ENCODE measurements around the gene TDRD3.

Gene TDRD3

DNA sequence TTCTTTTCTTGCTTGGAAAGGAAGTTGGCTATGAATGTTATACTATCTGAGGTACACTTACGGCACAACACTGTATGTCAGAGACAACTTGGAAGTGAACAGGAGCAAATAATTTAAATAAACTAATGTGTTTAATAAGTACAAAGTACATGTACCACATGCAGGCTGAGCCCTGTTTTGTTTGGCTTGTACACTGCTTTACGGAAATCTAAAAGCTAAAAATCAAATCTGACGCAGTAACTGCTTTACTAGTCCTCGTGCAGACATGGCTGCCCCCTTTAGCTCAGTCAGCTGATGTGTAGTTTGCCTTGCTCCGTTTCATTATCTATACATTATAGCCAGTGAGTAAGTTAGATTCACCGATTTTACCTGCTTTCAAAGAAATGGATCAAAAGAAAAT, 36.5 kb downstream of the TDRD3 start:
- no peak overlapping the region for H3K4me3 ChIP-seq (ENCODE audit: low read depth in 1 of 2, low read length in 2 of 2)
- H3K4me1 ChIP-seq (ENCODE audit: insufficient read depth, low read length) = no peaks in the 10 kb centered on the region
- H3K27ac ChIP-seq (ENCODE audit: low read length) = no peak overlapping the region
- TF ChIP-seq, protein P1, sequence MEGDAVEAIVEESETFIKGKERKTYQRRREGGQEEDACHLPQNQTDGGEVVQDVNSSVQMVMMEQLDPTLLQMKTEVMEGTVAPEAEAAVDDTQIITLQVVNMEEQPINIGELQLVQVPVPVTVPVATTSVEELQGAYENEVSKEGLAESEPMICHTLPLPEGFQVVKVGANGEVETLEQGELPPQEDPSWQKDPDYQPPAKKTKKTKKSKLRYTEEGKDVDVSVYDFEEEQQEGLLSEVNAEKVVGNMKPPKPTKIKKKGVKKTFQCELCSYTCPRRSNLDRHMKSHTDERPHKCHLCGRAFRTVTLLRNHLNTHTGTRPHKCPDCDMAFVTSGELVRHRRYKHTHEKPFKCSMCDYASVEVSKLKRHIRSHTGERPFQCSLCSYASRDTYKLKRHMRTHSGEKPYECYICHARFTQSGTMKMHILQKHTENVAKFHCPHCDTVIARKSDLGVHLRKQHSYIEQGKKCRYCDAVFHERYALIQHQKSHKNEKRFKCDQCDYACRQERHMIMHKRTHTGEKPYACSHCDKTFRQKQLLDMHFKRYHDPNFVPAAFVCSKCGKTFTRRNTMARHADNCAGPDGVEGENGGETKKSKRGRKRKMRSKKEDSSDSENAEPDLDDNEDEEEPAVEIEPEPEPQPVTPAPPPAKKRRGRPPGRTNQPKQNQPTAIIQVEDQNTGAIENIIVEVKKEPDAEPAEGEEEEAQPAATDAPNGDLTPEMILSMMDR (IDR thresholded peaks at IDR 0.05; ENCODE audit: borderline replicate concordance, extremely low read depth, low read length, poor library complexity, severe bottlenecking) = no peak
- no peak for TF ChIP-seq EZH2 (IDR thresholded peaks at IDR 0.05; ENCODE audit: borderline replicate concordance, low read depth, low read length, severe bottlenecking)
- no peaks in the 10 kb centered on the region for H3K27me3 ChIP-seq (ENCODE audit: insufficient read depth, low read length, poor library complexity)
- H2AFZ ChIP-seq (ENCODE audit: low read depth, low read length) = no peak overlapping the region
- ATAC-seq (ENCODE audit: insufficient read depth, low read depth) (no peak), DNase-seq (no peak)
- H3K36me3 ChIP-seq (ENCODE audit: insufficient read depth, low read length) = no peaks in the 10 kb centered on the region
- no peak overlapping the region for H3K4me2 ChIP-seq (ENCODE audit: insufficient read depth, low read length)
- H4K20me1 ChIP-seq (ENCODE audit: insufficient read depth, low read length) = no peaks in the 10 kb centered on the region
- no peaks in the 10 kb centered on the region for H3K9me3 ChIP-seq (ENCODE audit: insufficient read depth, low read length, severe bottlenecking)
- no peak overlapping the region for H3K9ac ChIP-seq (ENCODE audit: low read depth, low read length)
- H3K79me2 ChIP-seq (ENCODE audit: insufficient read depth, low read length) = peaks cover 27% of the 10 kb centered on the region; the same call in 1 of the 2 replicates

DNA sequence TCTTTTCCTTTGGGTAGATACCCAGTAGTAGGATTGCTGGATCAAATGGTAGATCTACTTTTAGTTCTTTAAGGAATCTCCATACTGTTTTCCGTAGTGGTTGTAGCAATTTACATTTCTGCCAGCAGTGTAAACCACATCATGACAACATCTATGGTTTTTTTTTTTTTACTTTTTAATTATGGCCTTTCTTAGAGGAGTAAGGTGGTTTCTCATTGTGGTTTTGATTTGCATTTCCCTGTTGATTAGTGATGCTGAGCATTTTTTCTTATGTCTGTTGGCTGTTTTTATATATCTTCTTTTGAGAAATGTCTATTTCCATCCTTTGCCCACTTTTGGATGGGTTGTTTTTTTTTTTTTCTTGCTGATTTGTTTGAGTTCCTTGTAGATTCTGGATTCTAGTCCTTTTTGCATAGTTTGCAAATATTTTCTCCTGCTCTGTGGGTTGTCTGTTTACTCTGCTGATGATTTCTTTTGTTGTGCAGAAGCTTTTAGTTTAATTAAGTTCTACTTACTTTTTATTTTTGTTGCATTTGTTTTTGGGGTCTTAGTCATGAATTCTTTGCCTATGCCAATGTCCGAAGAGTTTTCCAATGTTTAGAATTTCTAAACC, 38.8 kb downstream of the TDRD3 start:
- ATAC-seq (ENCODE audit: insufficient read depth, low read depth) = peak; percentile 33; the same call in 1 of the 3 replicates
- Histone ChIP-seq H3K27me3 (ENCODE audit: insufficient read depth, low read length, poor library complexity) (no peaks in the 10 kb centered on the region), H3K9ac (ENCODE audit: low read depth, low read length) (no peak overlapping the region), H3K79me2 (ENCODE audit: insufficient read depth, low read length) (peaks cover 31% of the 10 kb centered on the region), H2AFZ (ENCODE audit: low read depth, low read length) (no peak overlapping the region), H3K4me1 (ENCODE audit: insufficient read depth, low read length) (no peaks in the 10 kb centered on the region), H4K20me1 (ENCODE audit: insufficient read depth, low read length) (no peaks in the 10 kb centered on the region), H3K9me3 (ENCODE audit: insufficient read depth, low read length, severe bottlenecking) (no peaks in the 10 kb centered on the region), H3K27ac (ENCODE audit: low read length) (no peak overlapping the region), H3K36me3 (ENCODE audit: insufficient read depth, low read length) (no peaks in the 10 kb centered on the region), H3K4me3 (ENCODE audit: low read depth in 1 of 2, low read length in 2 of 2) (no peak overlapping the region), H3K4me2 (ENCODE audit: insufficient read depth, low read length) (no peak overlapping the region)
- DNase-seq = no peak
- TF ChIP-seq EZH2 (IDR thresholded peaks at IDR 0.05; ENCODE audit: borderline replicate concordance, low read depth, low read length, severe bottlenecking) = no peak
- TF ChIP-seq, protein P1 (IDR thresholded peaks at IDR 0.05; ENCODE audit: borderline replicate concordance, extremely low read depth, low read length, poor library complexity, severe bottlenecking) = no peak

DNA sequence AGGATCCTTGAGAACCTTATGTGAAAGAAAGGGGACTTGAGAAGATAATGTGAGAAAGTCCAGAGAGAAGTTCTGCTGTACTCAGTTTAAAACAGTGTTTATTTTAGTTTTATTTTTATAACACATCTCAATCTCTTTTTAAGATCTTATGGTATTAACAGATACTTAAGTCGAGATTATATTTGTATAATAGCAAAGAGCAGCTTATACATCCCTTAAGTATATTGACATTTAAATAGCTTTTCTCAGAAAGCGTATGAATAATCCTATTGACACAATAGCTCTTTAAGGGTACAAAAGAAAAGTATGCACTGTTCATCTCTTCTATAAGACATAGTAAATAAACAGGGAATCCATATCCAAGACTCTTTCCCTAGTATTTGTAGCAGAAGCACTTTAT, 42.2 kb downstream of the TDRD3 start:
- Histone ChIP-seq H3K4me3 (ENCODE audit: low read depth in 1 of 2, low read length in 2 of 2) (no peak overlapping the region), H3K9me3 (ENCODE audit: insufficient read depth, low read length, severe bottlenecking) (no peaks in the 10 kb centered on the region), H3K9ac (ENCODE audit: low read depth, low read length) (no peak overlapping the region), H3K36me3 (ENCODE audit: insufficient read depth, low read length) (no peaks in the 10 kb centered on the region), H3K4me2 (ENCODE audit: insufficient read depth, low read length) (no peak overlapping the region), H3K79me2 (ENCODE audit: insufficient read depth, low read length) (peaks cover 28% of the 10 kb centered on the region), H4K20me1 (ENCODE audit: insufficient read depth, low read length) (no peaks in the 10 kb centered on the region), H2AFZ (ENCODE audit: low read depth, low read length) (no peak overlapping the region), H3K4me1 (ENCODE audit: insufficient read depth, low read length) (no peaks in the 10 kb centered on the region), H3K27me3 (ENCODE audit: insufficient read depth, low read length, poor library complexity) (no peaks in the 10 kb centered on the region), H3K27ac (ENCODE audit: low read length) (no peak overlapping the region)
- ATAC-seq (ENCODE audit: insufficient read depth, low read depth) (no peak), DNase-seq (no peak)
- TF ChIP-seq, protein P1 (IDR thresholded peaks at IDR 0.05; ENCODE audit: borderline replicate concordance, extremely low read depth, low read length, poor library complexity, severe bottlenecking) = no peak
- no peak for TF ChIP-seq EZH2 (IDR thresholded peaks at IDR 0.05; ENCODE audit: borderline replicate concordance, low read depth, low read length, severe bottlenecking)

Data from DND-41 (cell line).